Measurements from ENCODE around the gene TPX2. TPM values are rescaled to one million over a fixed set of nuclear protein-coding genes. Genes with fewer than 3 reads are reported as not detected.
"Not testable (repeated sequence)": the region's sequence is repeated elsewhere in the genome, so short reads cannot be mapped to it uniquely, and the experiment has no call there.

The TPX2 gene
- total RNA-seq, 2 donors from 2014 or later: 0.20 to 2.9 TPM

GRCh38 chr20:31808481-31808880 is 69.4 kb downstream of the TPX2 start:
- no peak overlapping the region for H3K27ac ChIP-seq
- no peaks in the 10 kb centered on the region for H3K9me3 ChIP-seq
- H3K4me3 ChIP-seq: no peak overlapping the region
- DNase-seq (ENCODE audit: low spot score): no peak
- no peaks in the 10 kb centered on the region for H3K27me3 ChIP-seq
- H3K4me1 ChIP-seq: peaks cover 0 to 35% of the 10 kb centered on the region in 2 donors
- no peaks in the 10 kb centered on the region for H3K36me3 ChIP-seq
- TF ChIP-seq CTCF (IDR thresholded peaks at IDR 0.05): no peak

- Histone ChIP-seq H3K27ac (no peak overlapping the region), H3K36me3 (no peaks in the 10 kb centered on the region), H3K9me3 (no peaks in the 10 kb centered on the region), H3K4me1 (peaks cover 0 to 38% of the 10 kb centered on the region in 2 donors), H3K27me3 (no peaks in the 10 kb centered on the region), H3K4me3 (no peak overlapping the region)
- TF ChIP-seq CTCF (IDR thresholded peaks at IDR 0.05): no peak
- DNase-seq (ENCODE audit: low spot score): no peak
Observed at GRCh38 chr20:31809661-31810060, 70.6 kb downstream of the TPX2 start.

- TF ChIP-seq CTCF (IDR thresholded peaks at IDR 0.05): no peak
- H3K4me3 ChIP-seq: no peak overlapping the region
- DNase-seq (ENCODE audit: low spot score): no peak
- peaks cover 0 to 49% of the 10 kb centered on the region in 2 donors for H3K4me1 ChIP-seq
- H3K9me3 ChIP-seq: no peaks in the 10 kb centered on the region
- no peaks in the 10 kb centered on the region for H3K27me3 ChIP-seq
- peak overlapping the region; percentile 64 to 86 for H3K27ac ChIP-seq
- H3K36me3 ChIP-seq: no peaks in the 10 kb centered on the region
Observed at GRCh38 chr20:31811198-31811597, 72.1 kb downstream of the TPX2 start.

GRCh38 chr20:31811796-31812728 is 73.0 kb downstream of the TPX2 start:
- Histone ChIP-seq H3K27ac (peak overlapping the region; percentile 64 to 86), H3K9me3 (no peaks in the 10 kb centered on the region), H3K4me1 (peaks cover 0 to 49% of the 10 kb centered on the region in 2 donors), H3K4me3 (peak overlapping the region in 1 of 2 donors; percentile 4), H3K27me3 (no peaks in the 10 kb centered on the region), H3K36me3 (no peaks in the 10 kb centered on the region)
- TF ChIP-seq CTCF (IDR thresholded peaks at IDR 0.05): no peak
- DNase-seq (ENCODE audit: low spot score): no peak

GRCh38 chr20:31813611-31814010 is 74.5 kb downstream of the TPX2 start:
- TF ChIP-seq CTCF (IDR thresholded peaks at IDR 0.05): no peak
- no peaks in the 10 kb centered on the region for H3K9me3 ChIP-seq
- no peak overlapping the region for H3K4me3 ChIP-seq
- DNase-seq (ENCODE audit: low spot score): no peak
- no peaks in the 10 kb centered on the region for H3K27me3 ChIP-seq
- peaks cover 0 to 49% of the 10 kb centered on the region in 2 donors for H3K4me1 ChIP-seq
- H3K36me3 ChIP-seq: no peaks in the 10 kb centered on the region
- H3K27ac ChIP-seq: no peak overlapping the region

GRCh38 chr20:31814142-31814541 is 75.1 kb downstream of the TPX2 start:
- H3K4me1 ChIP-seq: peaks cover 0 to 49% of the 10 kb centered on the region in 2 donors
- H3K36me3 ChIP-seq; H3K27ac ChIP-seq; H3K9me3 ChIP-seq; DNase-seq (ENCODE audit: low spot score); H3K4me3 ChIP-seq; H3K27me3 ChIP-seq: not testable (repeated sequence)

Measured in right atrium auricular region (tissue), 2 donors.